Measurements from ENCODE around the gene TYSND1.

DNA sequence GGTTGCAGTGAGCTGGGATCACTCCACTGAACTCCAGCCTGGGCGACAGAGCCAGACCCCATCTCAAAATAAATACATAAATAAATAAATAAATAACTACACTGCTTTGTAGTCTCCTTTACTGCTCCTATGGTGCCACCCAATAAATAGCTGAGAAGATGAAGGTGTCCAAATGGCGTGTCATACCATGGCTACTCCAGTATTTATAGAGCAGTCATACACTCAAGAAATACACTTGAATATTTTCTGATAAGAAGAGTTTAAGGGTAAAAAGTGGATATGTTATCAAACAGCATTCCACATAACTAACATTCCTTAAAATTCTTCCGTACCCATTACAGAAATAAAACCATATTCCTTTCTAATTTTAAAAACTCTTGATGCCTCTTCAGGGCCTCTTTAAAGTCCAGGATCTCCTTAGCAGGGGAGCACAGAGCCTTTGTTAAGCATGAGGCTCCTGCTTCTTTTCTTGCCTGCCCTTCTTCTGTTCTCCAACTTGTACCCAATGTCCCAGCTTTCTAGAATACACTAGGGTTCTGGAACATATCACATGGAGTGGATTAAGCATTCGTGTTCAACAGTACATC, 31.7 kb upstream of the TYSND1 start:
- TF ChIP-seq, protein P1, sequence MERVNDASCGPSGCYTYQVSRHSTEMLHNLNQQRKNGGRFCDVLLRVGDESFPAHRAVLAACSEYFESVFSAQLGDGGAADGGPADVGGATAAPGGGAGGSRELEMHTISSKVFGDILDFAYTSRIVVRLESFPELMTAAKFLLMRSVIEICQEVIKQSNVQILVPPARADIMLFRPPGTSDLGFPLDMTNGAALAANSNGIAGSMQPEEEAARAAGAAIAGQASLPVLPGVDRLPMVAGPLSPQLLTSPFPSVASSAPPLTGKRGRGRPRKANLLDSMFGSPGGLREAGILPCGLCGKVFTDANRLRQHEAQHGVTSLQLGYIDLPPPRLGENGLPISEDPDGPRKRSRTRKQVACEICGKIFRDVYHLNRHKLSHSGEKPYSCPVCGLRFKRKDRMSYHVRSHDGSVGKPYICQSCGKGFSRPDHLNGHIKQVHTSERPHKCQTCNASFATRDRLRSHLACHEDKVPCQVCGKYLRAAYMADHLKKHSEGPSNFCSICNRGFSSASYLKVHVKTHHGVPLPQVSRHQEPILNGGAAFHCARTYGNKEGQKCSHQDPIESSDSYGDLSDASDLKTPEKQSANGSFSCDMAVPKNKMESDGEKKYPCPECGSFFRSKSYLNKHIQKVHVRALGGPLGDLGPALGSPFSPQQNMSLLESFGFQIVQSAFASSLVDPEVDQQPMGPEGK (CRISPR knock-in tag; IDR thresholded peaks at IDR 0.05), result no peak
- TF ChIP-seq, protein P2, sequence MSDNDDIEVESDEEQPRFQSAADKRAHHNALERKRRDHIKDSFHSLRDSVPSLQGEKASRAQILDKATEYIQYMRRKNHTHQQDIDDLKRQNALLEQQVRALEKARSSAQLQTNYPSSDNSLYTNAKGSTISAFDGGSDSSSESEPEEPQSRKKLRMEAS (IDR thresholded peaks at IDR 0.05), result no peak
- TF ChIP-seq, protein P3, sequence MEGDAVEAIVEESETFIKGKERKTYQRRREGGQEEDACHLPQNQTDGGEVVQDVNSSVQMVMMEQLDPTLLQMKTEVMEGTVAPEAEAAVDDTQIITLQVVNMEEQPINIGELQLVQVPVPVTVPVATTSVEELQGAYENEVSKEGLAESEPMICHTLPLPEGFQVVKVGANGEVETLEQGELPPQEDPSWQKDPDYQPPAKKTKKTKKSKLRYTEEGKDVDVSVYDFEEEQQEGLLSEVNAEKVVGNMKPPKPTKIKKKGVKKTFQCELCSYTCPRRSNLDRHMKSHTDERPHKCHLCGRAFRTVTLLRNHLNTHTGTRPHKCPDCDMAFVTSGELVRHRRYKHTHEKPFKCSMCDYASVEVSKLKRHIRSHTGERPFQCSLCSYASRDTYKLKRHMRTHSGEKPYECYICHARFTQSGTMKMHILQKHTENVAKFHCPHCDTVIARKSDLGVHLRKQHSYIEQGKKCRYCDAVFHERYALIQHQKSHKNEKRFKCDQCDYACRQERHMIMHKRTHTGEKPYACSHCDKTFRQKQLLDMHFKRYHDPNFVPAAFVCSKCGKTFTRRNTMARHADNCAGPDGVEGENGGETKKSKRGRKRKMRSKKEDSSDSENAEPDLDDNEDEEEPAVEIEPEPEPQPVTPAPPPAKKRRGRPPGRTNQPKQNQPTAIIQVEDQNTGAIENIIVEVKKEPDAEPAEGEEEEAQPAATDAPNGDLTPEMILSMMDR (CRISPR knock-in tag; IDR thresholded peaks at IDR 0.05), result no peak
- no peak for TF ChIP-seq NFYC (CRISPR knock-in tag; IDR thresholded peaks at IDR 0.05)
- TF ChIP-seq POLR2A (IDR thresholded peaks at IDR 0.05; ENCODE audit: insufficient read depth in 1 of 2, low read depth in 2 of 2, low read length in 2 of 2), result no peak
- TF ChIP-seq ZNF331 (CRISPR knock-in tag; IDR thresholded peaks at IDR 0.05), result no peak

All from HepG2 (cell line).